Smooth muscle cell (in vitro differentiated cells): Measurements from ENCODE around the gene ABHD10. TPM values are rescaled to one million over a fixed set of nuclear protein-coding genes. Genes with fewer than 3 reads are reported as not detected.

Experiments used
- DNase-seq: peaks from one replicate; lab custom pipeline; 2025; ENCODE audit not compliant: unreplicated experiment; lab: John Stamatoyannopoulos, UW
- H2AFZ ChIP-seq: fragments of 200-600 bp; sonication (generic); 2 replicates; pipeline ENCODE4 v1.6.0; 2016; ENCODE audit warnings: antibody characterized with exemption, low read depth, mild to moderate bottlenecking
- H3F3A ChIP-seq: fragments of 200-600 bp; sonication (generic); 2 replicates; pipeline ENCODE4 v1.6.0; 2017; ENCODE audit warnings: antibody characterized with exemption, low read depth
- H3K27ac ChIP-seq: fragments of 200-600 bp; sonication (generic); 2 replicates; pipeline ENCODE4 v1.5.1; 2016; ENCODE audit warnings: low read depth, mild to moderate bottlenecking
- H3K27me3 ChIP-seq: fragments of 200-600 bp; sonication (generic); 2 replicates; pipeline ENCODE4 v1.6.1; 2016; ENCODE audit warnings: low read depth, mild to moderate bottlenecking
- H3K36me3 ChIP-seq: fragments of 200-600 bp; sonication (generic); 2 replicates; pipeline ENCODE4 v1.5.1; 2016; ENCODE audit warnings: low read depth
- H3K4me1 ChIP-seq: fragments of 200-600 bp; sonication (generic); 2 replicates; pipeline ENCODE4 v1.5.1; 2016; ENCODE audit warnings: low read depth
- H3K4me2 ChIP-seq: fragments of 200-600 bp; sonication (generic); 2 replicates; pipeline ENCODE4 v1.6.0; 2016; ENCODE audit warnings: mild to moderate bottlenecking
- H3K4me3 ChIP-seq: fragments of 200-600 bp; sonication (generic); 2 replicates; pipeline ENCODE4 v1.5.1; 2016; ENCODE audit warnings: mild to moderate bottlenecking
- H3K79me2 ChIP-seq: fragments of 200-600 bp; sonication (generic); 2 replicates; pipeline ENCODE4 v1.6.0; 2016; ENCODE audit warnings: low read depth, mild to moderate bottlenecking
- H3K9ac ChIP-seq: fragments of 200-600 bp; sonication (generic); 2 replicates; pipeline ENCODE4 v1.6.0; 2016; ENCODE audit warnings: low read depth
- H3K9me3 ChIP-seq: fragments of 200-600 bp; sonication (generic); replicated peaks from 2 replicates; pipeline ENCODE4 v1.5.1; 2016; ENCODE audit warnings: low read depth
- H4K20me1 ChIP-seq: fragments of 200-600 bp; sonication (generic); 2 replicates; pipeline ENCODE4 v1.6.0; 2016; ENCODE audit warnings: low read depth
- CTCF ChIP-seq: fragments of 200-600 bp; sonication (generic); IDR thresholded peaks from 2 replicates; pipeline ENCODE4 v1.5.1; 2017; ENCODE audit warnings: borderline replicate concordance, mild to moderate bottlenecking, antibody characterized with exemption; ENCODE audit not compliant: insufficient read depth, poor library complexity, severe bottlenecking
- WGBS: methylation state at CpG from one replicate; pipeline ENCODE4 v1.1.7; 2016; ENCODE audit warnings: low lambda C conversion rate; 5-methylcytosine and 5-hydroxymethylcytosine counted together
- polyA plus RNA-seq: library from polyadenylated mRNA; unstranded; fragments of >200 nt; fragmentation: Nextera tagmentation; extraction: Ambion mirVana; gene quantifications from 2 replicates; pipeline ENCODE4 v1.2.1, GENCODE V29; 2016
- total RNA-seq: library from RNA; depleted of rRNA; stranded (reverse); fragments of >200 nt; gene quantifications from 2 replicates; pipeline ENCODE4 v1.2.3, GENCODE V29; 2014

The ABHD10 gene
- total and polyA plus RNA-seq, 2 experiments from 2014 or later, result 44.1 to 44.9 TPM

DNA sequence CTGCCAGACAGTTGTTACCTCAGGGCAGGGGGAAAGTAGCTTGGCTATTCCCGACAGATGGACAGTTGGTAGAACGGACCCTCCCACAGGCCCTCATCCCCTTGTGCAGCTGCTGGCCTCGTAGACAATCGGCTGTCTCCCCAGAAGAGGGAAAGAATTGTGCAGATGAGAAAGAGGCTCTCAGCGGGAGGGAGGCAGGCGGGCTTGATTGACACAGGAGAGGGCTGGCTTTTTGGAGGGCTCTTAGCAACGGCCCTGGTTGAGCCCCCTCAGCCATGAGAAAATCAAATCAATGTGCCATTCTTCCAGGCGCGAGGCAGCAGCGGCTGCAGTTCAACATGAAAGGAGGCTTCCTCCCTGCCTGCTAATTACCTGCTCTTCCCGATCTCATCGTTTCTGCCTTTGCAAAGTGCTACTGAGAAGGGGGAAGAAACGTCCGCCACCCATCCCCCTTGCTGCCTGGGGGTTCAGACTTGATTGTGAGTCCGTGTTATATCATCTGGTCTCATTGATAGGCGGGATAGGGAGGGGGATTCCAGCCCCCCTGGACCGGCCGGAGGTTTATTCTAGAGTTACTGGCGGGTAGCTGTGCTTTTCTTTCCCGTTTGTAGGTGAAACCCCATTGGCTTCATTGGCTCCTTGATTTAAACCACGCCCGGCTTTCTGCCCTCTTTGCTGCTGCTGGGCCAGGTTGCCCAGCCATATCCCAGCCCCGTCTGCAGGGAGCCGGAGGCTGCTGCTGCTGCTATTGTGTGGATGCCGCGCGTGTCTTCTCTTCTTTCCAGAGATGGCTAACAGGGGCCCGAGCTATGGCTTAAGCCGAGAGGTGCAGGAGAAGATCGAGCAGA is 20.0 kb downstream of the ABHD10 start, which contains the start of gene TAGLN3:
Gene TAGLN3, plus strand, starts transcription at position 287 of the 848 bp plus-strand sequence. Its CDS starts 501 bp downstream, at position 788.
- DNase-seq, result no peak
- H3K4me2 ChIP-seq, result peak within 1 kb of the TSS; percentile 92
- H3K27ac ChIP-seq, result no peak within 1 kb of the TSS

DNA sequence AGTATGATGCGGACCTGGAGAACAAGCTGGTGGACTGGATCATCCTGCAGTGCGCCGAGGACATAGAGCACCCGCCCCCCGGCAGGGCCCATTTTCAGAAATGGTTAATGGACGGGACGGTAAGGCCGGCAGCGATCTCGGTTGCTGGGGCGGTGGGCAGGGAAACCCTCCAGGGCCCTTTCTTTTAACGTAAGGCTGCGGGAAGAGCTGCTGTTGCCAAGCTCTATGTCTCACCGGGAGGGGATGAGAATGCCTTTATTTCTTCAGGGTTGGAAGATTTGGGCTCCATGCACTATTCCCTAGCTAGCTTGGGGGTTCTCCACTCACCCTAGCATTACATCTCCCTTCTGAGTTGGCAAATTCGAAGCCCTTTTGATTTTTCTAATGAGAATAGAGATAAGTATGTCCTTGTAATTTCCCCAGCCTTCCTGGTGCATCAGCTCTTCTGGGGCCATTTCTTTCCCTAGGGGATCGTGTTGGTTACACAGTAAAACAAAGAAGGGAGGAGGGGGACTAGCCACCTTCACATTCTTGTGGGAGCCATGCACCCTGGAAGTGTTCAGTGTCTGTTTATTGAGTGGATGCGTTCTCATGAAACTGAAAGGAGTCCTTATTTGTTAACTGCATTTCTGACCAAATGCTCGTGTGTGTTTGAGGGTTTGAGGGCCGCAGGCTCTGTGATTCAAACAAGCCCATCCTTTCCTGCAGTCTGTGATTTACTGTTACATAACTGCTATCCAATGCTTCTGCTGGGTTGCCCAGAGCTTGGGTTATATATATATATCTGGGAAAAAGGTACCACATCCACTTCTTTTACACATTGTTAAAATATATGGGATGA is 20.9 kb downstream of the ABHD10 start:
- Histone ChIP-seq H4K20me1 (no peaks in the 10 kb centered on the region), H3K4me1 (peaks cover 17% of the 10 kb centered on the region), H3K4me3 (peak overlapping the region; percentile 55), H3K27ac (no peak overlapping the region), H2AFZ (peak overlapping the region; percentile 79), H3K36me3 (no peaks in the 10 kb centered on the region), H3F3A (no peaks in the 10 kb centered on the region), H3K9me3 (no peaks in the 10 kb centered on the region), H3K79me2 (no peaks in the 10 kb centered on the region), H3K4me2 (peak overlapping the region; percentile 92), H3K27me3 (peaks cover 15% of the 10 kb centered on the region), H3K9ac (no peak overlapping the region)
- WGBS, result 25% methylated on average over 19 of the region's 19 CpGs
- DNase-seq, result no peak
- no peak for TF ChIP-seq CTCF

More for the DNA sequence above, 20.0 kb downstream of the ABHD10 start, which contains the start of gene TAGLN3:
- peaks cover 17% of the 10 kb centered on the region for H3K4me1 ChIP-seq
- WGBS, result 4% methylated on average over 30 of the region's 30 CpGs
- peak within 1 kb of the TSS; percentile 55 for H3K4me3 ChIP-seq
- H3K79me2 ChIP-seq, result no peaks in the 10 kb centered on the region
- peak within 1 kb of the TSS; percentile 79 for H2AFZ ChIP-seq
- TF ChIP-seq CTCF, result no peak
- no peak within 1 kb of the TSS for H3K9ac ChIP-seq
- H3K36me3 ChIP-seq, result no peaks in the 10 kb centered on the region
- H3F3A ChIP-seq, result no peaks in the 10 kb centered on the region
- no peaks in the 10 kb centered on the region for H3K9me3 ChIP-seq
- no peaks in the 10 kb centered on the region for H4K20me1 ChIP-seq
- H3K27me3 ChIP-seq, result peaks cover 15% of the 10 kb centered on the region

DNA sequence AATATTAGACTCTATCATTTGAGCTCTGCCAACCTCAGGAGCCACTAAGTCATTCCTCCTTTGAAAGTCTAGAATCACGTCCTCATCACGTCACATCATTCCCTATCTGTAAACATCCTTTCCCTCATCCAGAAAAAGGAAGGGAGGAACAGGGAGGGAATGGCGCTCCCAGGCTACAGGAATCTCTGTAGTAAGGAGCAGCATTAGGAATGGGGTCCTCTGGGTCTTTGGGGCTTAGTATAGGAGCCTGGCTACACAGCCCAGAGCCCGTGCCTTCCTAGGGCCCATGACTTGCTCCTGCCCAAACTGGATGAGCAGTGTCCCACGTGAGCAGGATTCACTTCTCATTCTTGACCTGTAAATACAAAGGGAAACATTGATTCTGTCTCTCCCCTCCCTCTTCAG is 21.5 kb downstream of the ABHD10 start:
- H3K9ac ChIP-seq, result no peak overlapping the region
- 80% methylated on average over 5 of the region's 5 CpGs for WGBS
- no peak overlapping the region for H3K27ac ChIP-seq
- DNase-seq, result no peak
- no peak for TF ChIP-seq CTCF
- H3K4me1 ChIP-seq, result peaks cover 20% of the 10 kb centered on the region
- no peaks in the 10 kb centered on the region for H3K9me3 ChIP-seq
- no peaks in the 10 kb centered on the region for H3K79me2 ChIP-seq
- no peak overlapping the region for H3K4me2 ChIP-seq
- H3K27me3 ChIP-seq, result peaks cover 15% of the 10 kb centered on the region
- no peak overlapping the region for H3K4me3 ChIP-seq
- H3F3A ChIP-seq, result no peaks in the 10 kb centered on the region
- no peak overlapping the region for H2AFZ ChIP-seq
- no peaks in the 10 kb centered on the region for H4K20me1 ChIP-seq
- H3K36me3 ChIP-seq, result no peaks in the 10 kb centered on the region
